Measurements from ENCODE around the gene RACK1. TPM values are rescaled to one million over a fixed set of nuclear protein-coding genes. Genes with fewer than 3 reads are reported as not detected.
A peak's percentile ranks its signal among the peaks of the same experiment; 100 is the strongest.

Gene RACK1
- total and polyA plus RNA-seq, 2 of the 13 experiments (the other 11 are each of a cell fraction or from before 2014, with no cell fraction given), result 2,514 to 6,141 TPM

DNA sequence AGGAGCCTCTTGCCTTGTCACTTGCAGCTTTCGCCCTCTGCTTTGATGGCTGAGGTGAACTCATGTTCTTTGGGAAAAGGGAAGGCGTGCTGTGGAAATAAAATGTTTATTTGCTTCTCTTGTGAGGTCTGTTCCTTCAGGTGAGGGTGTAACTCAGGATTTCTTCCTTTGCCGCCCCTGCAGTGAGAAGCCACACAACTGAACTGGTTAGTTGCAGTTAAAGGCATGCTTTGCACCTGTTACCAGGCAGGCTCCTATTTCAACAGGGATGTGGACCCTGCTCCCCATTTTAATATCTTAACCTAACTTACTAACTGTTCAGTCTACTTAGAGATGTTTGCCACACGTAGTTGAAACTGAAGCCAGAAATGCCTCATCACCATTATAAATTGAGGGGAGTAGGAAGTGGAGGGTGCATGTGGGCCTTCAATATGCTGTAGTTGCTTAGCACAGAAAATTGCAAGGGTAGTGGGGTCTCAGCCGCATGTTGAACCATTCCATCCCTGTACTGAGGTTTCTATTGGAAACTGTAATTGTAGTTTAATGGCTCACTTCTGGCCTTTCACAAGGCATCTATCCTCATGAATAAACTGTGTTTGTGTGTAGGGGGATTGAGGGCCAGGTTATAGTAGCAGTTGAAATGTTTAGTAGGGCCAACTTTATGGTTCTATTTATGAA lies 7.9 kb downstream of the RACK1 start (continued):
- TF ChIP-seq, protein P1, sequence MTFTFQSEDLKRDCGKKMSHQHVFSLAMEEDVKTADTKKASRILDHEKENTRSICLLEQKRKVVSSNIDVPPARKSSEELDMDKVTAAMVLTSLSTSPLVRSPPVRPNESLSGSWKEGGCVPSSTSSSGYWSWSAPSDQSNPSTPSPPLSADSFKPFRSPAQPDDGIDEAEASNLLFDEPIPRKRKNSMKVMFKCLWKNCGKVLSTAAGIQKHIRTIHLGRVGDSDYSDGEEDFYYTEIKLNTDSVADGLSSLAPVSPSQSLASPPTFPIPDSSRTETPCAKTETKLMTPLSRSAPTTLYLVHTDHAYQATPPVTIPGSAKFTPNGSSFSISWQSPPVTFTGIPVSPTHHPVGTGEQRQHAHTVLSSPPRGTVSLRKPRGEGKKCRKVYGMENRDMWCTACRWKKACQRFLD (CRISPR knock-in tag; IDR thresholded peaks at IDR 0.05; ENCODE audit: borderline replicate concordance), result no peak
- TF ChIP-seq PHF20 (CRISPR knock-in tag; IDR thresholded peaks at IDR 0.05) (no peak), SRSF1 (optimal IDR thresholded peaks at IDR 0.05; ENCODE audit: low read depth, low read length) (no peak), FOXK2 (IDR thresholded peaks at IDR 0.05) (no peak), POLR2AphosphoS2 (IDR thresholded peaks at IDR 0.05; ENCODE audit: low read depth, low read length) (peak; percentile 92), NR2C2 (CRISPR knock-in tag; IDR thresholded peaks at IDR 0.05; ENCODE audit: borderline replicate concordance) (no peak), KAT8 (CRISPR knock-in tag; IDR thresholded peaks at IDR 0.05) (no peak), PPARG (CRISPR knock-in tag; conservative IDR thresholded peaks at IDR 0.05) (no peak), SOX5 (CRISPR knock-in tag; IDR thresholded peaks at IDR 0.05; ENCODE audit: borderline replicate concordance) (no peak), NKX3-1 (CRISPR knock-in tag; IDR thresholded peaks at IDR 0.05) (no peak), ZNF562 (CRISPR knock-in tag; IDR thresholded peaks at IDR 0.05; ENCODE audit: borderline replicate concordance) (no peak), TOPORS (CRISPR knock-in tag; IDR thresholded peaks at IDR 0.05) (no peak), ZEB1 (IDR thresholded peaks at IDR 0.05; ENCODE audit: insufficient replicate concordance, low read depth) (no peak), ZBTB38 (CRISPR knock-in tag; IDR thresholded peaks at IDR 0.05) (no peak), ONECUT2 (CRISPR knock-in tag; IDR thresholded peaks at IDR 0.05) (no peak)
- TF ChIP-seq, protein P2, sequence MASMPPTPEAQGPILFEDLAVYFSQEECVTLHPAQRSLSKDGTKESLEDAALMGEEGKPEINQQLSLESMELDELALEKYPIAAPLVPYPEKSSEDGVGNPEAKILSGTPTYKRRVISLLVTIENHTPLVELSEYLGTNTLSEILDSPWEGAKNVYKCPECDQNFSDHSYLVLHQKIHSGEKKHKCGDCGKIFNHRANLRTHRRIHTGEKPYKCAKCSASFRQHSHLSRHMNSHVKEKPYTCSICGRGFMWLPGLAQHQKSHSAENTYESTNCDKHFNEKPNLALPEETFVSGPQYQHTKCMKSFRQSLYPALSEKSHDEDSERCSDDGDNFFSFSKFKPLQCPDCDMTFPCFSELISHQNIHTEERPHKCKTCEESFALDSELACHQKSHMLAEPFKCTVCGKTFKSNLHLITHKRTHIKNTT (CRISPR knock-in tag; IDR thresholded peaks at IDR 0.05), result no peak
- TF ChIP-seq, protein P3, sequence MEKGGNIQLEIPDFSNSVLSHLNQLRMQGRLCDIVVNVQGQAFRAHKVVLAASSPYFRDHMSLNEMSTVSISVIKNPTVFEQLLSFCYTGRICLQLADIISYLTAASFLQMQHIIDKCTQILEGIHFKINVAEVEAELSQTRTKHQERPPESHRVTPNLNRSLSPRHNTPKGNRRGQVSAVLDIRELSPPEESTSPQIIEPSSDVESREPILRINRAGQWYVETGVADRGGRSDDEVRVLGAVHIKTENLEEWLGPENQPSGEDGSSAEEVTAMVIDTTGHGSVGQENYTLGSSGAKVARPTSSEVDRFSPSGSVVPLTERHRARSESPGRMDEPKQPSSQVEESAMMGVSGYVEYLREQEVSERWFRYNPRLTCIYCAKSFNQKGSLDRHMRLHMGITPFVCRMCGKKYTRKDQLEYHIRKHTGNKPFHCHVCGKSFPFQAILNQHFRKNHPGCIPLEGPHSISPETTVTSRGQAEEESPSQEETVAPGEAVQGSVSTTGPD (CRISPR knock-in tag; IDR thresholded peaks at IDR 0.05), result no peak
- TF ChIP-seq, protein P4, sequence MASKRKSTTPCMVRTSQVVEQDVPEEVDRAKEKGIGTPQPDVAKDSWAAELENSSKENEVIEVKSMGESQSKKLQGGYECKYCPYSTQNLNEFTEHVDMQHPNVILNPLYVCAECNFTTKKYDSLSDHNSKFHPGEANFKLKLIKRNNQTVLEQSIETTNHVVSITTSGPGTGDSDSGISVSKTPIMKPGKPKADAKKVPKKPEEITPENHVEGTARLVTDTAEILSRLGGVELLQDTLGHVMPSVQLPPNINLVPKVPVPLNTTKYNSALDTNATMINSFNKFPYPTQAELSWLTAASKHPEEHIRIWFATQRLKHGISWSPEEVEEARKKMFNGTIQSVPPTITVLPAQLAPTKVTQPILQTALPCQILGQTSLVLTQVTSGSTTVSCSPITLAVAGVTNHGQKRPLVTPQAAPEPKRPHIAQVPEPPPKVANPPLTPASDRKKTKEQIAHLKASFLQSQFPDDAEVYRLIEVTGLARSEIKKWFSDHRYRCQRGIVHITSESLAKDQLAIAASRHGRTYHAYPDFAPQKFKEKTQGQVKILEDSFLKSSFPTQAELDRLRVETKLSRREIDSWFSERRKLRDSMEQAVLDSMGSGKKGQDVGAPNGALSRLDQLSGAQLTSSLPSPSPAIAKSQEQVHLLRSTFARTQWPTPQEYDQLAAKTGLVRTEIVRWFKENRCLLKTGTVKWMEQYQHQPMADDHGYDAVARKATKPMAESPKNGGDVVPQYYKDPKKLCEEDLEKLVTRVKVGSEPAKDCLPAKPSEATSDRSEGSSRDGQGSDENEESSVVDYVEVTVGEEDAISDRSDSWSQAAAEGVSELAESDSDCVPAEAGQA (IDR thresholded peaks at IDR 0.05; ENCODE audit: low read depth), result no peak
- TF ChIP-seq, protein P4 (CRISPR knock-in tag; IDR thresholded peaks at IDR 0.05; ENCODE audit: borderline replicate concordance), result no peak
- TF ChIP-seq, protein P5, sequence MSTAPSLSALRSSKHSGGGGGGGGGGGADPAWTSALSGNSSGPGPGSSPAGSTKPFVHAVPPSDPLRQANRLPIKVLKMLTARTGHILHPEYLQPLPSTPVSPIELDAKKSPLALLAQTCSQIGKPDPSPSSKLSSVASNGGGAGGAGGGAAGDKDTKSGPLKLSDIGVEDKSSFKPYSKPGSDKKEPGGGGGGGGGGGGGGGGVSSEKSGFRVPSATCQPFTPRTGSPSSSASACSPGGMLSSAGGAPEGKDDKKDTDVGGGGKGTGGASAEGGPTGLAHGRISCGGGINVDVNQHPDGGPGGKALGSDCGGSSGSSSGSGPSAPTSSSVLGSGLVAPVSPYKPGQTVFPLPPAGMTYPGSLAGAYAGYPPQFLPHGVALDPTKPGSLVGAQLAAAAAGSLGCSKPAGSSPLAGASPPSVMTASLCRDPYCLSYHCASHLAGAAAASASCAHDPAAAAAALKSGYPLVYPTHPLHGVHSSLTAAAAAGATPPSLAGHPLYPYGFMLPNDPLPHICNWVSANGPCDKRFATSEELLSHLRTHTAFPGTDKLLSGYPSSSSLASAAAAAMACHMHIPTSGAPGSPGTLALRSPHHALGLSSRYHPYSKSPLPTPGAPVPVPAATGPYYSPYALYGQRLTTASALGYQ (CRISPR knock-in tag; IDR thresholded peaks at IDR 0.05), result no peak

Data from HepG2 (cell line).